GM12892 (cell line): ENCODE results near the gene MATN4.

Source experiments
- DNase-seq: peaks from one replicate; pipeline ENCODE4 v3.0.0; 2011; ENCODE audit not compliant: insufficient read length
- FAIRE-seq: peaks from 2 replicates; lab custom pipeline; 2011; peaks lifted over from hg19 to GRCh38; lab: Jason Lieb, UNC
- POLR2A ChIP-seq: IDR thresholded peaks from 2 replicates; pipeline ENCODE4 v1.6.1; 2011; ENCODE audit warnings: low read depth, low read length, control low read depth
- POLR2AphosphoS5 ChIP-seq: IDR thresholded peaks from 2 replicates; pipeline ENCODE4 v1.6.1; 2011; ENCODE audit warnings: low read depth, low read length, control low read depth
- TAF1 ChIP-seq: IDR thresholded peaks from 2 replicates; pipeline ENCODE4 v1.6.1; 2011; ENCODE audit warnings: low read depth, mild to moderate bottlenecking, control low read depth, low read length, borderline replicate concordance

The MATN4 gene

DNA sequence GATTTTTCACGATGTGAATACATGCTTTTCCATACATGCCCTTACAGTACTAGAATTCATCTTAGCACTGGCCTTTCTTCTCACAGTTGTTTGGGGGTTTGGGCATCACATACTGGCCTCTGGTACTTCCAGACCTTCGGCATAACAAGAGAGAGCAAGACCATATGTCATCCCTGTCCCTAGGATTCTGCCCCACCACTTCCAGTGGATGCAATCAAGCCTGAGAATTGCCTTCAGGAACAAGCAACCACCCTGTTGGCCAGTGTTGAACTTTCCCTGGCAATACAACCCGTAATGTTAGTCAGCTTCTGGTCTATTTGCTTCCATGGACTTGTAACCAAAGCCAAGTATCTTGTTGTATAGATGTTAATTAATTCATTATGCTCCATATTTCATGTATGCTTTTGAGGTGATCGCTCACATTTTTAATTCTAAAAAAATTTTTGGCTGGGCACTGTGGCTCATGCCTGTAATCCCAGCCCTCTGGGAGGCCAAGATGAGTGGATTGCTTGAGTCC, 38.3 kb downstream of the MATN4 start:
- TF ChIP-seq TAF1 (no peak), POLR2AphosphoS5 (no peak), POLR2A (no peak)
- DNase-seq: no peak
- FAIRE-seq: no peak

DNA sequence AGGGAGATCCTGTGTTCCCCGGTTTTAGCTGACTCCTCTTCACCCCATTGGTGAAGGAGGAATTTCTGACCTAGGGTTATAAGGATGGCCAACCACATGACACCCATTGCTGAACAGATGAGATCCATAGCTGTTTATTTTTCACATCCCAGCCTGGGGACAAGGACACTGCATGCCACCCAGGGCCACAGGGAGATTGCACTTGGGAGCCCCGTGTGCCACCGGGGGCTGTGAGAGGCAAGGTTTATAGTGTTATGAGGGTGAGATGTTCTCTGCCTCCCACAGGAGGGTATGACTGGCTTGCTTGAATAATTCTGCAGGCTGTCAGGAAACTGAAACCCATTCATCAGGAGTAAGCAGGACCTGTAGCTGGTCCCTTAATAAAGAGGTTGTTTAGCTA, 39.0 kb downstream of the MATN4 start:
- FAIRE-seq (no peak), DNase-seq (no peak)
- TF ChIP-seq POLR2A (no peak), POLR2AphosphoS5 (no peak), TAF1 (no peak)

DNA sequence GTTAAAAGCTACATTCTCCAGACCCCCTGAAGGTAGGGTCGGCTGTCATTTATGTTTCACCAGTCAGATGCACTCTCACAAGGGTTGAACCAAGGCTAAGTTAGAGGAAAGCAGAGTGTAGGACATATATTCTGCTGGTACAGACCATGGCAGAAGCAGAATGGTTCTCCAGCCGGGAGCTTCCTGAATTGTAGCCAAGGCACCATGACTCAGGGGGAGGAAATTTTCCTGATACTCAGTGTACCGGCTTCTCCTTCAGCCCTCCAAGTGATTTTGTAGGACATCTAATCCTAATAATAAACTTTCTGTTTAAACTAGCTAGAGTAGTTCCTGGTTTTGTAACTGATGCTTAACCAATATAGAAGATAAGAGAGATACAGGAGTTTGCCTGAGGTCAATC, 39.6 kb downstream of the MATN4 start:
- TF ChIP-seq POLR2A: no peak
- TF ChIP-seq TAF1: no peak
- TF ChIP-seq POLR2AphosphoS5: no peak
- no peak for DNase-seq
- FAIRE-seq: no peak

DNA sequence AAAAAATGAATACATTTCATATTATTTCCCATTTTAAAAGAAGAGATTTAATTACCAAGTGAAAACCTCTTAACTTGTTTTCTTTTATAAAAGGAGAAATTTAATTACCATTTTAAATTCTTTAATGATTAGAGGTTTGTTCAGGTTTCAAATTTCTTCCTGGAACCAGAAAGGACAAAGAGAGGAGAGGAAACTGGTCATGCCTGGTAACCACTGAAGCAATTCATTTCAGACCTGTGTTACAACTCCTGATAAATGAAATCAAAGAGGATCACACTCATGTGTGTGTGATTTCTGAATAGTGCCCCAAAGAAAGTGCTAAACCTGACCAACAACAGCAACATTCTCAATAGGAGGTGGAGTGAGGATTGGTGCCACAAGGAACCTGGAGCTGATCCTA, 41.1 kb downstream of the MATN4 start:
- DNase-seq (no peak), FAIRE-seq (no peak)
- TF ChIP-seq POLR2A (no peak), POLR2AphosphoS5 (no peak), TAF1 (no peak)

DNA sequence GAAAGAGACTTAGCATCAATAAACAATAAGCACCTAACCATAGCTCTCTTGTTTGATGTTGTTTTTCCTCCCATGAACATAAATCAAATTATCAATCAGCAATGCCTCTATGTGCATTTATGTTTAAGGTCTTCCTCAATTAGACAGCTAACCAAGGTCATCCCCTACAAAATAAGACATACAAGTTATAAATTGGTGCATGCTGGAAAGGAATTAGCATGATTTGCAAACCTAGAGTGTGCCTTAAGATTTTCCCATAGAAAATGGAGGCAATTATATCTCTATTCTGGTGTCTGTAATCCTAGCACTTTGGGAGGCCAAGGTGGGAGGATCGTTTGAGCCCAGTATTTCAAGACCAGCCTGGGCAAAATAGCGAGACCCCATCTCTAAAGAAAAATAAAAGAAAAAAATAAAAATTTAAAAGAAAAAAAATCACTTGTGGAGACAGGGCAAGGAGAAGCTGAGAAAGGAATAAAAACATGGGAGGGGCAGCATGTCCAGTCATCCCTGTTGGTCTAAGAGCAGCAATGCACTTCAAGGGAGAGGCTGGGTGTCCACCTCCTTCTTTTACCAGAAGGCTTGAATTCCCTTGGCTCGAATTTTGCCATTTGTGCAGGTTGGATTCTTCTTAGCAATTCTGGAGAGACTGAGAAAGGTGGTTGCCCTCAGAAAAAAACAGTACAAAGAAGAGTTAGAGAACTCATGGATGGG, 44.4 kb downstream of the MATN4 start:
- DNase-seq (no peak), FAIRE-seq (no peak)
- no peak for TF ChIP-seq POLR2A
- no peak for TF ChIP-seq TAF1
- no peak for TF ChIP-seq POLR2AphosphoS5

DNA sequence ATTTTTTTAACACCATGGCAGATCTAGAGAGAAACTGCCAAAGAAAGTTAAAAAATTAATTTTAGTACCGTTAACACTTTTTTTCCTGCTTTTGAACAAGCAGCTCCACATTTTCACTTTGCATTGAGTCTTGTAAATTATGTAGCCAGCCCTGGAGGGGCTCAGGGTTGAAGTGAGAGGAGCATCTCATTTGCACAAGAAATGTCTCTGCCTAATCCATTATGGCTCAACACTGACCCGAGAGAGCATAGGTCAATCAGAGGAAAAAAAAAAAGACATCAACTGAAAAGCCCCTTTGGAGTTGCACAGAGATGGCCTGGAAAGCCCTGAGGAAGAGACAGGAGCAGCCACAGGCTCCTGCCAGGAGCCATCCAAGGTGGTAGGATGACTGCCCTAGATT, 49.4 kb downstream of the MATN4 start:
- FAIRE-seq (no peak), DNase-seq (no peak)
- TF ChIP-seq POLR2A: no peak
- no peak for TF ChIP-seq TAF1
- TF ChIP-seq POLR2AphosphoS5: no peak

DNA sequence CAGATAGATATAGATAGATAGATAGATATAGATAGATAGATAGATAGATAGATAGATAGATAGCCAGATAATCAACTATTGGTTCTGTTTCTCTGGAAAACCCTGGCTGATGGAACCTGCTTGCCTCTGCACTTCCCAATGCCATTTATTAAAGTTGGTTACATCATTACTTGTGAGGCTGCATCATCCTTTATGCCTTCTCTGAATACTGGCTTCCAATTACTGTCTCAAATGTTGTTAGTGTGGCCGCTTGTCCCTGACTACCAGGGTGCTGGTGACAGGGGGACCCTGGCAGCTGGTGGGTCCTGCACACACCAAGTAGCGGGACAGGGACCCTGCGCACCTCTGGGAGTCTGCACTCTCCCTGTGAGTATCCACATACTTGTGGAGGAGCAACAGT, 49.8 kb downstream of the MATN4 start:
- TF ChIP-seq TAF1: no peak
- no peak for TF ChIP-seq POLR2AphosphoS5
- TF ChIP-seq POLR2A: no peak
- FAIRE-seq: no peak
- no peak for DNase-seq

DNA sequence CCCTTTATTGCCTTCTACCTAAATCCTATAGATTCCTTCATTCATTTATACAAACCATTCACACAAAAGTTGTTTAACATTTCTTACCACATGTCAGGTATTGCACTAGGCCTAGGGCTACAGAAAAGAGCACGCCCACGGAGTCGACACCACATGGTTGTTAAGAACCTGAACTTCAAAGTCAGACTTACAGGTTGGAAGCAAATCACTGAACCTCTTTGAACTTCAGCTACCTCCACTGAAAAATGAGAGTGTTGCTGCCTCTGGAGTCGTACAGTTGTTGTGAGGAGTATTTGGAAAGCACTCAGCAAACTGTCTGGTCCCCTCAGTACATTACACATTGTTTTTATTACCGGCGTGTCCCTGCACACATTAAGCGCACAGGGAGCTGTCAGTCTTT, 50.4 kb downstream of the MATN4 start:
- FAIRE-seq: no peak
- TF ChIP-seq POLR2A: no peak
- TF ChIP-seq TAF1: no peak
- TF ChIP-seq POLR2AphosphoS5: no peak
- DNase-seq: no peak

DNA sequence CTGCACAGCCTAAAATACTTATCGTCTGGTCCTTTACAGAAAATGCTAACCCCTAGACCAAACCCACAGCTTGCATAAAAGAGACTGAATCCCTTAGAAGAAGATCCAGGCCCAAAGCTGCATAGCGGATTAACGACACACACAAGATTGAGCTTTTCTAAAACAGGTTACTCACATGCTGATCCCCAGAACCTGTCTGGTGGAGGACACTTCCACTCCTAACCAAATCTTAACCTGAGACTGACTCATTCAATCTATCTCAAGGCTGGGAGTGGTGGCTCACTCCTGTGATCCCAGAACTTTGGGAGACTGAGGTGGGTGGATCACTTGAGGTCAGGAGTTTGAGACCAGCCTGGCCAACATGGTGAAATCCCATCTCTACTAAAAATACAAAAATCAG, 50.9 kb downstream of the MATN4 start:
- no peak for FAIRE-seq
- no peak for DNase-seq
- TF ChIP-seq POLR2A: no peak
- TF ChIP-seq POLR2AphosphoS5: no peak
- no peak for TF ChIP-seq TAF1

DNA sequence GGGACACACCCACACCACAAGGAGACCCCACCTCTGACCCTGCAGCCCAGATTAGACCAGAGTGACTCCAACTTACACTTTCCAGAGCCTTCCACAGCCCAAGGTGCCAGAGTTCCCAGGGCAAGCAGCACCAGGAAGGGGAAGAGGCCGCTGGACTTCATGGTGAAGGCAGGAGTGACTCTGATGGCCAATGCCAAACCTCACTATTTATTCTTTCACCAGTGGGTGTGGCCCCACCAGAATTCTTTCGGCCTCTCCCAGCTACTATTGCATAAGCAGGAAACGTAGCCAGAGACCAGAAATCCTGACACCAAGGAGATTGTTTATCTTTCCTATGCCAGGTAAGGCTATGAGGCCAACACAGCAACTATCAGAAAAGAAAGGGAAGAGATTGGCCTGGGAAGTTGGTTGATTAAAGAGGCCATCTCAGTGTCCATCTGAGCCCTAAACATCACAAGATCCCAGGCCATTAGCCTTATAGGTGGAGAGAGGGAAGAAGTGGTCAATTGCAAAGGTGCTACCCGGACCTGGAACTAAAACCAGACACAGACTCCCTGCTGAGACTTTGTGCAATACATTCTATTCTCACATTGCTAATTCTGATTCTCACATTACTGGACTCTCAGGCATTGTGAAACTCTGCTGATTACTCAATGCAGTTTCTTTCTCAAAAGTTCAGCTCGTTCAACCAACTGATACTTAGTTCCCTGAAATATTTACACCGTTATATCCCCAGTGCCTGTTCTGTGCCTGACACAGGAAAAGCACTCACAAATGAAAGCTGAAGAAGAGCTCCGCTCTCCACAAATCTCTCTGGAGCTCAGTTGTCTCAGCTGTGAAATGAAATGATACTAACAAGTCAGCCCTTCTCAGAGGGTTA, 53.5 kb downstream of the MATN4 start, which contains the start of gene SLPI:
SLPI (minus strand) TSS at position 182 of the 880 bp plus-strand sequence; CDS start at position 161, 21 bp downstream.
- TF ChIP-seq POLR2AphosphoS5: no peak
- DNase-seq: no peak
- FAIRE-seq: no peak

DNA sequence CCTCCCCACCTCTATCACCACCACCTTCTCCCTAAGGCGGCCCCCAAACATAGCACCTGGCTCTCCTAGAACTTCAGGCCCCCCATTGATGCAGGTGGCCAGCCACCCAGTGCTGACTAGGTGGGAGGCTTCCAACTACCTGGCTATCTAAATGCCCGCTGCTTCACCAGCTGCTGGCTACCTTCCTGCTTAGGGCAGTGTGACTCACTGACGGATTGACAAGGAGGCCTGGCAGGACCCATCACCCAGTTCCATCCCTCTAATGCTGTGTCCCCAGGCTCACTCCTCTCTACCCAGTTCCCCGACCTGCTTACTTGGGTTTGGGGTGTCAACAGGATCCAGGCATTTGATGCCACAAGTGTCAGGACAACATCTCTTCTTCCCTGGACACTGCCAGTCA, 54.8 kb downstream of the MATN4 start:
- no peak for TF ChIP-seq POLR2AphosphoS5
- no peak for TF ChIP-seq POLR2A
- no peak for TF ChIP-seq TAF1
- FAIRE-seq (no peak), DNase-seq (no peak)

DNA sequence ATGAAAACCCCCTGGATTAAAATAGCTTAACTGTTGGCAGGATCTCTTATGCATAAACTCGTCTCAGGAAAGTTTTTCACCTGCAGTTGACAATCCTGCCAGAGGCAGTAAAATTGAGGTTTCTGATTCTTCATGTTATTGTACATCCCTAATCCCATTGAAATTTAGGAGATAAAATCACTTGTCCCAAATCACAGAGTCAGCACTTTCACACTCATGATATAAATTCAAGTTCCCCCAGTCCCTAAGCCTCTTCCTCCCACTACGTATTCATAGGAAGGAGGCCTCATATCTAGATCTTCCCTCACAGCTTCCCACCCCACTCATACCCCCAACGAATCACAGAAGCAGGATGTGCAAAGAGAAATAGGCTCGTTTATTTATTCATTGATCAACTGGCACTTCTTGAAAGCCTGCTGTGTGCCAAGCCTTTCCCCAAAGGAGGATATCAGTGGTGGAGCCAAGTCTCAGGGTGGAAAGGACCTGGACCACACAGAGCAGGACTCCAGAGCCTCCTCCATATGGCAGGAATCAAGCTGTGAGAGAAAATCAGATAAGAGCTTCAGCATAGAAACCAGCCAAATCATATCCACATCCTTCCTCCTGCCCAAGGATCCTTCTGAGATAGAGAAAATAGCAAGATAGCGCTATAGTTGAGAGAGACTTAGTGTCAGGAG, 56.1 kb downstream of the MATN4 start:
- FAIRE-seq (no peak), DNase-seq (no peak)
- TF ChIP-seq POLR2AphosphoS5 (no peak), POLR2A (no peak), TAF1 (no peak)
